ENCODE data around the gene SUSD3.

GRCh38 chr9:93097511-93098201 lies 39.2 kb downstream of the SUSD3 start:
- no peak for TF ChIP-seq CTCF (IDR thresholded peaks at IDR 0.05; ENCODE audit: insufficient read depth, low read length)
- TF ChIP-seq GABPA (IDR thresholded peaks at IDR 0.05; ENCODE audit: low read depth) = no peak
- TF ChIP-seq POLR2AphosphoS5 (IDR thresholded peaks at IDR 0.05; ENCODE audit: low read depth) = no peak
- TF ChIP-seq, protein P1, sequence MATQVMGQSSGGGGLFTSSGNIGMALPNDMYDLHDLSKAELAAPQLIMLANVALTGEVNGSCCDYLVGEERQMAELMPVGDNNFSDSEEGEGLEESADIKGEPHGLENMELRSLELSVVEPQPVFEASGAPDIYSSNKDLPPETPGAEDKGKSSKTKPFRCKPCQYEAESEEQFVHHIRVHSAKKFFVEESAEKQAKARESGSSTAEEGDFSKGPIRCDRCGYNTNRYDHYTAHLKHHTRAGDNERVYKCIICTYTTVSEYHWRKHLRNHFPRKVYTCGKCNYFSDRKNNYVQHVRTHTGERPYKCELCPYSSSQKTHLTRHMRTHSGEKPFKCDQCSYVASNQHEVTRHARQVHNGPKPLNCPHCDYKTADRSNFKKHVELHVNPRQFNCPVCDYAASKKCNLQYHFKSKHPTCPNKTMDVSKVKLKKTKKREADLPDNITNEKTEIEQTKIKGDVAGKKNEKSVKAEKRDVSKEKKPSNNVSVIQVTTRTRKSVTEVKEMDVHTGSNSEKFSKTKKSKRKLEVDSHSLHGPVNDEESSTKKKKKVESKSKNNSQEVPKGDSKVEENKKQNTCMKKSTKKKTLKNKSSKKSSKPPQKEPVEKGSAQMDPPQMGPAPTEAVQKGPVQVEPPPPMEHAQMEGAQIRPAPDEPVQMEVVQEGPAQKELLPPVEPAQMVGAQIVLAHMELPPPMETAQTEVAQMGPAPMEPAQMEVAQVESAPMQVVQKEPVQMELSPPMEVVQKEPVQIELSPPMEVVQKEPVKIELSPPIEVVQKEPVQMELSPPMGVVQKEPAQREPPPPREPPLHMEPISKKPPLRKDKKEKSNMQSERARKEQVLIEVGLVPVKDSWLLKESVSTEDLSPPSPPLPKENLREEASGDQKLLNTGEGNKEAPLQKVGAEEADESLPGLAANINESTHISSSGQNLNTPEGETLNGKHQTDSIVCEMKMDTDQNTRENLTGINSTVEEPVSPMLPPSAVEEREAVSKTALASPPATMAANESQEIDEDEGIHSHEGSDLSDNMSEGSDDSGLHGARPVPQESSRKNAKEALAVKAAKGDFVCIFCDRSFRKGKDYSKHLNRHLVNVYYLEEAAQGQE (IDR thresholded peaks at IDR 0.05; ENCODE audit: insufficient replicate concordance, low read depth) = no peak

Measured in HL-60 (cell line).